Measurements from ENCODE around the gene LTBP3.
A peak's percentile ranks its signal among the peaks of the same experiment; 100 is the strongest.

DNA sequence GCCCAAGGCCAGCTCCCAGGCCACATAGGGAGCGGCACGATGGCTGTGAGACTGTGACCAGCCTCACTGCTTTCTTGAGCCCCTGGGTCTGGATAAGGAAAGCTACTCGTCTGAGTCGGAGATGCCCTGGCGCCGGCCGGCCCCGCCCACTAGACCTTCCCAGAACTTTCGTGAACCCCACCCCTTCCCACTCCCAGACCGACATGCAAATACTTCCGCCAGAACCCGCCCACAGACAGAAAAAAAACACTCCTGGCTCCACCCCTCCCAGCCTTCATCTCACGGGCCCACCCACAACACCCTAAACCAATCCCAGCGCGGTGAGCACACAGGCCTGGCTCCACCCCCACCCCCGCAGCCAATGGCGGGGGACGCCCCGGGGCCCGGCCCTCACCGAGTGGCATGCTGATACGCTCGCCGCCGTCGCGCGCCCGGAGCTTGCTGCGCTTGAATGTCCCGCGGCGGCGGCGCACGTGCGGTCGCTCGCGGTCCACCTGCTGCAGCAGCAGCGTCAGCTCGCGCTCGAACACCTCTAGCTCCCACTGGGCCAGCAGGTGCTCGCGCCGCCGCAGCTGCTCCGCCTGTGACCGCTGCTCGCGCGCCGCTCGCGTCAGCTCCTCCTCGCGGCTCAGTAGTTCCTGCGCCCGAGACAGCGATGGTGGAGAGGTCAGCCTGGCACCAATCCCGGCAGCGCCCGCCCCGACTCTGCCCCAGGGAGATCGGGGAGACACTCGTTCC, 48.9 kb upstream of the LTBP3 start:
- TF ChIP-seq, protein P1, sequence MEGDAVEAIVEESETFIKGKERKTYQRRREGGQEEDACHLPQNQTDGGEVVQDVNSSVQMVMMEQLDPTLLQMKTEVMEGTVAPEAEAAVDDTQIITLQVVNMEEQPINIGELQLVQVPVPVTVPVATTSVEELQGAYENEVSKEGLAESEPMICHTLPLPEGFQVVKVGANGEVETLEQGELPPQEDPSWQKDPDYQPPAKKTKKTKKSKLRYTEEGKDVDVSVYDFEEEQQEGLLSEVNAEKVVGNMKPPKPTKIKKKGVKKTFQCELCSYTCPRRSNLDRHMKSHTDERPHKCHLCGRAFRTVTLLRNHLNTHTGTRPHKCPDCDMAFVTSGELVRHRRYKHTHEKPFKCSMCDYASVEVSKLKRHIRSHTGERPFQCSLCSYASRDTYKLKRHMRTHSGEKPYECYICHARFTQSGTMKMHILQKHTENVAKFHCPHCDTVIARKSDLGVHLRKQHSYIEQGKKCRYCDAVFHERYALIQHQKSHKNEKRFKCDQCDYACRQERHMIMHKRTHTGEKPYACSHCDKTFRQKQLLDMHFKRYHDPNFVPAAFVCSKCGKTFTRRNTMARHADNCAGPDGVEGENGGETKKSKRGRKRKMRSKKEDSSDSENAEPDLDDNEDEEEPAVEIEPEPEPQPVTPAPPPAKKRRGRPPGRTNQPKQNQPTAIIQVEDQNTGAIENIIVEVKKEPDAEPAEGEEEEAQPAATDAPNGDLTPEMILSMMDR (IDR thresholded peaks at IDR 0.05) = no peak
- TF ChIP-seq POLR2A (IDR thresholded peaks at IDR 0.05) (peak; percentile 60), EP300 (IDR thresholded peaks at IDR 0.05) (peak; percentile 63)
